Coronary artery (tissue), 2 donors: ENCODE measurements around the gene PTGIS.

Experiments
- DNase-seq: peaks from one replicate; pipeline ENCODE4 v3.0.0-alpha.2; 2017; ENCODE audit warnings: low spot score
- H3K27ac ChIP-seq, 2 donors: fragments of 200-600 bp; sonication (generic); one replicate each; pipeline ENCODE4 v1.5.1; 2016 to 2019
- H3K4me3 ChIP-seq: fragments of 200-600 bp; sonication (generic); 2 replicates; pipeline ENCODE4 v1.5.1; 2016; ENCODE audit warnings: mild to moderate bottlenecking, moderate library complexity
- CTCF ChIP-seq: fragments of 200-600 bp; sonication (generic); IDR thresholded peaks from one replicate; pipeline ENCODE4 v1.5.1; 2019; ENCODE audit warnings: antibody characterized with exemption

PTGIS gene

GRCh38 chr20:49466114-49466912, 101.6 kb downstream of the PTGIS start:
- Histone ChIP-seq H3K27ac (no peak overlapping the region), H3K4me3 (no peak overlapping the region)
- TF ChIP-seq CTCF: no peak
- no peak for DNase-seq

- Histone ChIP-seq H3K4me3 (no peak overlapping the region), H3K27ac (no peak overlapping the region)
- TF ChIP-seq CTCF: no peak
- no peak for DNase-seq
Measured at GRCh38 chr20:49464556-49464955, 103.4 kb downstream of the PTGIS start.

- Histone ChIP-seq H3K27ac (no peak overlapping the region), H3K4me3 (no peak overlapping the region)
- no peak for TF ChIP-seq CTCF
- no peak for DNase-seq
Measured at GRCh38 chr20:49462626-49463025, 105.3 kb downstream of the PTGIS start.

- Histone ChIP-seq H3K4me3 (no peak overlapping the region), H3K27ac (no peak overlapping the region)
- no peak for TF ChIP-seq CTCF
- no peak for DNase-seq
Measured at GRCh38 chr20:49461894-49462620, 105.9 kb downstream of the PTGIS start.

- no peak for TF ChIP-seq CTCF
- DNase-seq: no peak
- no peak overlapping the region for H3K27ac ChIP-seq
- no peak overlapping the region for H3K4me3 ChIP-seq
Measured at GRCh38 chr20:49460916-49461315, 107.0 kb downstream of the PTGIS start.

- no peak for DNase-seq
- Histone ChIP-seq H3K4me3 (no peak overlapping the region), H3K27ac (no peak overlapping the region)
- no peak for TF ChIP-seq CTCF
Measured at GRCh38 chr20:49460131-49460530, 107.8 kb downstream of the PTGIS start.

- no peak for DNase-seq
- no peak overlapping the region for H3K27ac ChIP-seq
- H3K4me3 ChIP-seq: no peak overlapping the region
- TF ChIP-seq CTCF: no peak
Measured at GRCh38 chr20:49459684-49460083, 108.3 kb downstream of the PTGIS start.
